ENCODE measurements around the gene NDOR1. TPM values are rescaled to one million over a fixed set of nuclear protein-coding genes. Genes with fewer than 3 reads are reported as not detected.
A peak's percentile ranks its signal among the peaks of the same experiment; 100 is the strongest.

Gene NDOR1
- total RNA-seq: 4.4 and 7.8 TPM in 2 replicates
- polyA plus RNA-seq: 12.3 and 17.6 TPM in 2 replicates

DNA sequence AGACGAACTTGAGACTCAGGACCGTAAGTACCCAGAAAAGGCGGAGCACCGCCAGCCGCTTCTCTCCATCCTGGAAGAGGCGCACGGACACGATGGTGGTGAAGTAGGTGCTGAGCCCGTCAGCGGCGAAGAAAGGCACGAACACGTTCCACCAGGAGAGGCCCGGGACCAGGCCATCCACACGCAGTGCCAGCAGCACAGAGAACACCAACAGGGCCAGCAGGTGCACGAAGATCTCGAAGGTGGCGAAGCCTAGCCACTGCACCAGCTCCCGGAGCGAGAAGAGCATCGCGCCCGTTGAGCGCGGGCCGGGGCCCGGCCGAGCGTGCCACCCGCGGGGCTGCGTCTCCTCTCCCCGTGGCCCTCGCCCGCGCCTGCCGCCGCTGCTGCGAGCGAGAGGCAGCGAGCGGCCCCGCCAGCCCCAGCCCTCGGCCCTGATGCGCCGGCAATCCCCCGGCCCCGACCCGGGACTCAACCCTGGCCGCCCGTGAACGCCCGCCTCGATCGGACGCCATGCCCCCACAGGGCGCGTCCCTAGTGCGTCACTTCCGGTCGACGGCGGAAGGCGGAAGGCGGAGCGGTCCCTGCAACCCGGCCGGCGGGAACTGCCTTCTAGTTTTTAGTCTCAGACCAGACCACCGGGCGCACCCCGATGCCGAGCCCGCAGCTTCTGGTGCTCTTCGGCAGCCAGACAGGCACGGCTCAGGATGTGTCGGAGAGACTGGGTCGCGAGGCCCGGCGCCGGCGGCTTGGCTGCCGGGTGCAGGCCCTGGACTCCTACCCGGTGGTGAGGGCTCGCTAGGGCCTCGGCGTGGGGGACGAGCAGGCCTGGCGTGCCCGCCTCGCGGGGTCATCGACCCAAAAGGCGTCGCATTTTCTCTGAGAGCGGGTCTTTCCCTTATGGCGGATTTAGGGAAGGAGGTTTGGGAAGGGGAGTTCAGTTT, at the start of gene NDOR1, which contains the start of gene TMEM203:
Gene NDOR1 (plus strand): TSS at position 575 of the 944 bp plus-strand sequence. CDS start 78 bp downstream, at position 653.
Gene TMEM203 (minus strand): TSS at position 523 of the 944 bp plus-strand sequence. CDS start 234 bp downstream, at position 289.
- peak within 1 kb of the TSS; percentile 67 for H2AFZ ChIP-seq
- peak; percentile 94 for DNase-seq (ENCODE audit: low spot score)
- H3K79me2 ChIP-seq: peaks cover 55% of the 10 kb centered on the region
- H3K27me3 ChIP-seq: no peaks in the 10 kb centered on the region
- H3K27ac ChIP-seq: peak within 1 kb of the TSS; percentile 88
- peaks cover 29% of the 10 kb centered on the region for H3K4me1 ChIP-seq (ENCODE audit: insufficient read depth)
- H3K36me3 ChIP-seq (replicated peaks; ENCODE audit: insufficient read depth, low read depth): no peaks in the 10 kb centered on the region
- no peak for TF ChIP-seq CTCF (IDR thresholded peaks at IDR 0.05; ENCODE audit: poor library complexity)
- no peak for TF ChIP-seq EZH2 (IDR thresholded peaks at IDR 0.05; ENCODE audit: borderline replicate concordance)
- TF ChIP-seq EZH2phosphoT487 (IDR thresholded peaks at IDR 0.05; ENCODE audit: low read depth, severe bottlenecking, unreplicated experiment): no peak
- 1% methylated on average over 89 of the region's 98 CpGs for WGBS (ENCODE audit: low lambda C conversion rate, missing lambda C conversion rate)
- peak within 1 kb of the TSS; percentile 83 for H3K4me3 ChIP-seq
- H3K9me2 ChIP-seq (replicated peaks; ENCODE audit: insufficient read depth): no peaks in the 10 kb centered on the region
- no peaks in the 10 kb centered on the region for H3K9me3 ChIP-seq (ENCODE audit: low read depth)
- no peaks in the 10 kb centered on the region for H4K20me1 ChIP-seq (ENCODE audit: insufficient read depth, poor library complexity, severe bottlenecking)
- peak within 1 kb of the TSS; percentile 87 for H3K4me2 ChIP-seq

DNA sequence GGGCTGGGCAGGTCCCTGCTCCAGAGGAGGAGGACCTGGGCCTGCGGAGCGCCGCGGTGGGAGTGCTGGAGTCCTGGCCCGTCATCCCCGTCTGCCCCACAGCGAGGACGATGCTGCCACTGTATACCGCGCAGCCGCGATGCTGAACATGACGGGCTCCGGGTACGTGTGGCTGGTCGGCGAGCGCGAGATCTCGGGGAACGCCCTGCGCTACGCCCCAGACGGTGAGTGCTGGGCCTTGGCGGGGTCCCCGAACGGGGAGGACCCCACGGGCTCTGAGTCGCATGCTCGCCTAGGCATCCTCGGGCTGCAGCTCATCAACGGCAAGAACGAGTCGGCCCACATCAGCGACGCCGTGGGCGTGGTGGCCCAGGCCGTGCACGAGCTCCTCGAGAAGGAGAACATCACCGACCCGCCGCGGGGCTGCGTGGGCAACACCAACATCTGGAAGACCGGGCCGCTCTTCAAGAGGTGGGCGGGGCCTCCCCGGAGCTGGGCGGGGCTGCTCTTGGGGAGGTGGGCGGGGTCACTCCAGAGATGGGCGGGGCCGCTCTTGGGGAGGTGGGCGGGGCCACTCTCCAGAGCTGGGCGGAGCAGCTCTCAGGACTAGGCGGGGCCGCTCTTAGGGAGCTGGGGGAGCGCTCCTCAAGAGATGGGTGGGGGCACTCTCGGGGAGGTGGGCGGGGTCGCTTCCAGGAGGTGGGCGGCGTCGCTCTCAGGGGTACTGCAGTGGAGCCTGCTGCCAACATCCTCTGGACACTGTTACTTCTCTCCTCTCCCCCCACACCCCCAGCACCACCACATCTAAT, 48.7 kb upstream of the NDOR1 start:
- no peak for TF ChIP-seq EZH2phosphoT487 (IDR thresholded peaks at IDR 0.05; ENCODE audit: low read depth, severe bottlenecking, unreplicated experiment)
- TF ChIP-seq EZH2 (IDR thresholded peaks at IDR 0.05; ENCODE audit: borderline replicate concordance): no peak
- no peak for TF ChIP-seq CTCF (IDR thresholded peaks at IDR 0.05; ENCODE audit: poor library complexity)
- 25% methylated on average over 57 of the region's 65 CpGs for WGBS (ENCODE audit: low lambda C conversion rate, missing lambda C conversion rate)
- H3K27me3 ChIP-seq: peaks cover 64% of the 10 kb centered on the region
- H4K20me1 ChIP-seq (ENCODE audit: insufficient read depth, poor library complexity, severe bottlenecking): no peaks in the 10 kb centered on the region
- H3K4me3 ChIP-seq: no peak overlapping the region
- no peaks in the 10 kb centered on the region for H3K9me3 ChIP-seq (ENCODE audit: low read depth)
- H3K9me2 ChIP-seq (replicated peaks; ENCODE audit: insufficient read depth): no peaks in the 10 kb centered on the region
- H3K27ac ChIP-seq: no peak overlapping the region
- peak overlapping the region; percentile 53 for H3K4me2 ChIP-seq
- no peaks in the 10 kb centered on the region for H3K4me1 ChIP-seq (ENCODE audit: insufficient read depth)
- no peaks in the 10 kb centered on the region for H3K79me2 ChIP-seq
- peak; percentile 37 for DNase-seq (ENCODE audit: low spot score)
- no peaks in the 10 kb centered on the region for H3K36me3 ChIP-seq (replicated peaks; ENCODE audit: insufficient read depth, low read depth)
- no peak overlapping the region for H2AFZ ChIP-seq

DNA sequence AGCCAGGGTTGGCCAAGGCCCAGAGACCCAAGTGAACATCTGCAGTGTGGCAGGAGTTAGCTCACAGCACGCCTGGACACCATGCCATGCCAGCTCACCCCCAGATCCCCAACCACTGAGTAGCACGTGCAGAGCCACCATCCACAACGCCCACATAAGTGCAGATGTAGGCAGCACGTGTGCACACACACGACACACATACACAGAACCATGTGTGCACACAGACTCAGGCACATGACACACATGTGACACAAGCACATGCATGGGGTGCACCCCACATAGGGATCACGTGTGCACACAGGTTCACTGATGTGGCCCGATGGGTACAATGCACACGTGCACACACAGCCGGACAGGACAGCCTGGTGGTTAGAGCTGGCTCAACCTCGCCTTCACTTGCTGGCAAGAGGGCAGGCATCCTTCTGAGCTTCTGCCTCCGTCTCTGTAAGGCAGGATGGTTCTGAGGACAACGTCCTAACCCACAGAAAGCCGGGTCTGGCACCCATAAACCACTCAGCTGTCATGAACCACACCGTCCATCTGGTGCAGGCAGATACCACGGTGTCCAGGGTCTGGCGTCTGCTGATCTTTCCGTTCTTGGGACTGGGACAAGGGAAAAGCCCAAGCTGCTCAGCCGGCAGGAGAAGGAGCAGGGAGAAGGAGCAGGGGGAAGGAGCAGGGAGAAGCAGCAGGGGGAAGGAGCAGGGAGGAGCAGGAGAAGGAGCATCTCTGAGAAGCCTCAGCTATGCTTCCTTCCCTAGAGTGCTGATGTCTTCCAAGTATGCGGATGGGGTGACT, 47.7 kb upstream of the NDOR1 start:
- Histone ChIP-seq H3K4me2 (no peak overlapping the region), H3K79me2 (no peaks in the 10 kb centered on the region), H4K20me1 (ENCODE audit: insufficient read depth, poor library complexity, severe bottlenecking) (no peaks in the 10 kb centered on the region), H3K36me3 (replicated peaks; ENCODE audit: insufficient read depth, low read depth) (no peaks in the 10 kb centered on the region), H3K4me1 (ENCODE audit: insufficient read depth) (peaks cover 3% of the 10 kb centered on the region), H3K27me3 (peaks cover 75% of the 10 kb centered on the region), H3K4me3 (no peak overlapping the region), H3K27ac (no peak overlapping the region), H2AFZ (no peak overlapping the region), H3K9me3 (ENCODE audit: low read depth) (no peaks in the 10 kb centered on the region), H3K9me2 (replicated peaks; ENCODE audit: insufficient read depth) (no peaks in the 10 kb centered on the region)
- no peak for DNase-seq (ENCODE audit: low spot score)
- WGBS (ENCODE audit: low lambda C conversion rate, missing lambda C conversion rate): 74% methylated on average over 18 of the region's 19 CpGs
- TF ChIP-seq EZH2phosphoT487 (IDR thresholded peaks at IDR 0.05; ENCODE audit: low read depth, severe bottlenecking, unreplicated experiment) (no peak), CTCF (IDR thresholded peaks at IDR 0.05; ENCODE audit: poor library complexity) (no peak), EZH2 (IDR thresholded peaks at IDR 0.05; ENCODE audit: borderline replicate concordance) (no peak)

All from hepatocyte (in vitro differentiated cells).